ENCODE data around the gene C2CD4B.

C2CD4B gene

GRCh38 chr15:62153228-62153627, 11.9 kb downstream of the C2CD4B start:
- H3K4me3 ChIP-seq, result no peak overlapping the region
- no peak overlapping the region for H3K27ac ChIP-seq

DNA sequence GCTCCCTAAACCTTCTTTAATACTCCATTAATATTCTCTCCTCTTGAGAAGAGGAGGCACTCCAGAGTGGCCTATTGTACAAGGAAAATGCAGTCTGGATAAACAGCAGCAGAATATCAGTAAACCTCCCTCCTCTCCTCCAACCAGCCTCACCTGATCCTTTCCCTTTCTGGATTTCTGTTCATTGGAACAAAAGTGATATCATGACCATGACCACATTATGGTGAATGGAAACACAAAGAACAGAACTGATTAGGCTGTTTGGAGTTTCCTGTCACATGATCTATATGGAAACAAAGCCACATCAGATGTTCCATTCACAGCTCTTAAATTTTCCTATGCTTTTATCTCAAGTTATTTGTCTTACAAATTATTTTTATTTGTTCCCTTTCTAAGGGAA, 14.6 kb downstream of the C2CD4B start:
- Histone ChIP-seq H3K27ac (no peak overlapping the region), H3K4me3 (no peak overlapping the region)

GRCh38 chr15:62149729-62150128, 15.4 kb downstream of the C2CD4B start:
- Histone ChIP-seq H3K27ac (no peak overlapping the region), H3K4me3 (no peak overlapping the region)

GRCh38 chr15:62147551-62147950, 17.5 kb downstream of the C2CD4B start:
- Histone ChIP-seq H3K4me3 (no peak overlapping the region), H3K27ac (no peak overlapping the region)

- Histone ChIP-seq H3K27ac (no peak overlapping the region), H3K4me3 (no peak overlapping the region)
Measured at GRCh38 chr15:62147149-62147548, 17.9 kb downstream of the C2CD4B start.

DNA sequence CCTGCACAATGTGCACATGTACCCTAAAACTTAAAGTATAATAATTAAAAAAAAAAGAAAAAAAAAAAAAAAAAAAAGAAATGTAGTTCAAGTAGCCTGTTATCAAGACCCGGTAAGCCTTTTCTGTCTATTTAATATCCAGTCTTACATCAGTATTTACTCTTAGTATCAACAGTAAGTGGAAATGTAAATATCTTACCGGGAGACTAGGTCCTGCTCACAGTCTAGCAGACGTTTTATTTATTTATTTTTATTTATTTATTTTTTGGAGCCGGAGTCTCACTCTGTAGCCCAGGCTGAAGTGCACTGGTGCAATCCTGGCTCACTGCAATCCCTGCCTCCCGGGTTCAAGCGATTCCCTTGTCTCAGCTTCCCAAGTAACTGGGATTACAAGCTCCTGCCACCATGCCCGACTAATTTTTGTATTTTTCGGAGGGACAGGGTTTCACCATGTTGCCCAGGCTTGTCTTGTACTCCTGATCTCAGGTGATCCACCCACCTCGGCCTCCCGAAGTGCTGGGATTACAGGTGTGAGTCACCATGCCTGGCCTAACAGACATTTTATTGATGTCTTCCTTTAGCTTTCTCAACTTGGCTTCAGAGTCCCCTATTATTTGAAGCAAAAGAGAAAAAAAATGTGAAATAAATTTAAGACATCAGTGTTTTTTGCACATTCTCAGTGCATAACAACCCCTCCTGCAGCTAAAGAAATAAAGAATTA, 19.9 kb downstream of the C2CD4B start:
- no peak overlapping the region for H3K4me3 ChIP-seq
- H3K27ac ChIP-seq, result no peak overlapping the region

- no peak overlapping the region for H3K27ac ChIP-seq
Measured at GRCh38 chr15:62142736-62143135, 22.3 kb downstream of the C2CD4B start.

DNA sequence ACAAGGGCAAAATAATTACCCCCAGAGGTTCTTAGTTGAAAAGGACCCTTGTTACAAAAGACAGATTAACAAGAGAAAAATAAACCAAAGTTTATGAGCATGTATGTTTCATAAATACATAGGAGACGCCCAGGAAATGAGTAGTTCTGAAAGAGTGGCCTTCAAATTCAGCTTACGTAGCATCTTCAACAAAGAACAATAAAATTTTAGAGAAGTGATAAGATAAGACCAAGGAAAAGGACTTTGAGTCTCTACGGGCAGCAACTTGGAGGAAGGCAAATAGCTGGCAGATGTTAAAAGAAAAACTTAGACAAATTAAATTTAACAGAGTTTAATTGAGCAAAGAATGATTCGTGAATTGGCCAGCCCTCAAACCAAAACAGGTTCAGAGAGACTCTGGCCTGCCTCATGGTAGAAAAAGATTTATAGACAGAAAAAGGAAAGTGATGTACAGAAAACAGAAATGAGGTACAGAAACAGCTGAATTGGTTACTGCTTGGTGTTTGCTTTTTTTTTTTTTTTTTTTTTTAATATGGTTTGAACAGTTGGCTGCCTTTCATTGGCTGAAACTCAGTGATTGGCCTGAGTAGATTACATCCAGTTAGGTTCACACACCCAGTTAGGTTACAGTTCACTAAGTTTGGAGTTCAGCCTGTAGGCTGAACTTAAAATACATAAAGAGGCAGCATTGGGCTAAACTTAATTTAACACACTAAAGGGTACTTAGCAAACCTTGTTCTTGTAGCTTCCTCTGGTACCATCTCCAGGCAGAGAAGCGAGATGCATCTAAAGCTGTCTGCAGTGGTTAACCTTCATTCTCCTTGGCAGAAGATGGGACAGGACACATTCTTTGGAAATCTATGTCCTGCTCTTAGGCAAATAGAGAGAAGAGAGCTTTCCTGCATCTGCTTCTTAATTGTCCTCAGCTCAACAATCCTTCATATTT, 23.2 kb downstream of the C2CD4B start:
- Histone ChIP-seq H3K4me3 (no peak overlapping the region), H3K27ac (no peak overlapping the region)

More at GRCh38 chr15:62142736-62143135, 22.3 kb downstream of the C2CD4B start:
- H3K4me3 ChIP-seq, result no peak overlapping the region

- no peak overlapping the region for H3K4me3 ChIP-seq
- H3K27ac ChIP-seq, result no peak overlapping the region
Measured at GRCh38 chr15:62141200-62141599, 23.9 kb downstream of the C2CD4B start.

- no peak overlapping the region for H3K4me3 ChIP-seq
- H3K27ac ChIP-seq, result no peak overlapping the region
Measured at GRCh38 chr15:62138124-62138523, 27.0 kb downstream of the C2CD4B start.

- Histone ChIP-seq H3K27ac (no peak overlapping the region), H3K4me3 (no peak overlapping the region)
Measured at GRCh38 chr15:62136911-62137865, 27.9 kb downstream of the C2CD4B start.

DNA sequence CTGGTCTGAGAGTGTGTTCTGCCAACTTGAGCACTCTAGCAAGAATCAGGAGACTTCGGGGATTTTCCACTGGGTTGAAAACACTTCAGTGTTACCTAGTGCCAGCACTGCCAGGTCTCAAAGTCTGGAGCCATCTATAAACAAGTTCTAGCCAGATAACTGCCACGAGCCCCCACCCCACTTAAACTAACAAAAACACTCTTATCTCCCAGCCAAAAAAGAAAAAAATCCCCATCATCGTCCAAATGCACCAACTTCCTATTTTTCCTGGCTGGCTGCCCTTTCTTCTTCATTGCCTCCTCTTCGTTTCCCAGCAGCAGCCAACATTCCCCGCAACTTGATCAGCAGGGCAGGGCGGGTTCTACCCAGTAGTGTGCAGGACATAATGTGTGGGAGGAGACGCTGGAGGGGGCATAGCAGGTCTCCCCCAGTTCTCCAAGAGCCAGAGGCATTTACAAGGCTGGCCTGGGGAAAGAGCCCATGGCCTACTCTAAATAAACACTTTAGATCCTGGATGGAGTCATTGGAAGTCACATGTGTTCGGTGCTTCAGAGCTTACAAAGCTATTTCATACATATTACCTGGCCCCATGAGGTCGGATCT, 29.5 kb downstream of the C2CD4B start:
- Histone ChIP-seq H3K27ac (no peak overlapping the region), H3K4me3 (no peak overlapping the region)

GRCh38 chr15:62133141-62133540, 31.9 kb downstream of the C2CD4B start:
- Histone ChIP-seq H3K27ac (no peak overlapping the region), H3K4me3 (no peak overlapping the region)

DNA sequence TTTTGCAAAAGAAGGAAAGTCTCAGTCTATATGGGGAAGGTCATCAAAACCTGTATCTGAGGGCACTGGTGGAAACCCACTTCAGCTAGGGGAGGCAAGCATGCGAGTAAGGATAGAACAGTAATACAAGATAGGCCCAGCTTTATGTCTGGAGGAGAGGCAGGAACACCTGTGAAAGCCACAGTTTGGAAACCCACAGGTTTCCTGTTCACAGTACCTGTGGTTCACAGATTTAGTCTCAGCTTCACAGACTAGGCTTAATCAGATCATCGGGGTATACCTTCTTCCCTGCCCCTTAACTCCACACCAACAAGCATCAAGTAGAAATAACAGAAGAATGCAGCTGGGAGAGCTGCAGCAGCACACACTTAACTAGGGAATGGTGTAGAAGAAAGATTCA, 36.2 kb downstream of the C2CD4B start:
- H3K4me3 ChIP-seq, result no peak overlapping the region
- no peak overlapping the region for H3K27ac ChIP-seq

- Histone ChIP-seq H3K4me3 (no peak overlapping the region), H3K27ac (no peak overlapping the region)
Measured at GRCh38 chr15:62126364-62126763, 38.7 kb downstream of the C2CD4B start.

DNA sequence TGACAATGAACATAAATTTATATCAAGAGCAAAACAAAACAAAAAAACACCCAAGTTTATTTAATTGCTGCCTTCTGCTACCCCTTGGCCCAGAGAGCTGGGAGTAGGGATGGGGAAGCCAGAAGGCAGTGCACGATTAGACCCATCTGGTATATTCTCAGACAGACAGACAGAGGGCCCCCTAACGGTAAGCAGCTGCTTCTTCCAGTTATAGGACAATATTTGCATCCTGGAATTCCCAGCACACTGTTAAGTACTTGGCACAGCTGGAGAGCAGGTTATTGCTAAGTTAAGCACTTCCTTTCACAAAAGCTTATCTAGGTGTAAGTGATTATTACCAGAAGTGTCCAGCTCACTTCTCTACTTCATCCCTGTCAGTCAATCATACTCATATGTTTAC, 39.3 kb downstream of the C2CD4B start:
- Histone ChIP-seq H3K4me3 (no peak overlapping the region), H3K27ac (no peak overlapping the region)

GRCh38 chr15:62124973-62125303, 40.1 kb downstream of the C2CD4B start:
- Histone ChIP-seq H3K4me3 (no peak overlapping the region), H3K27ac (peak overlapping the region in 2 of 21 experiments; percentile 25 to 26)

DNA sequence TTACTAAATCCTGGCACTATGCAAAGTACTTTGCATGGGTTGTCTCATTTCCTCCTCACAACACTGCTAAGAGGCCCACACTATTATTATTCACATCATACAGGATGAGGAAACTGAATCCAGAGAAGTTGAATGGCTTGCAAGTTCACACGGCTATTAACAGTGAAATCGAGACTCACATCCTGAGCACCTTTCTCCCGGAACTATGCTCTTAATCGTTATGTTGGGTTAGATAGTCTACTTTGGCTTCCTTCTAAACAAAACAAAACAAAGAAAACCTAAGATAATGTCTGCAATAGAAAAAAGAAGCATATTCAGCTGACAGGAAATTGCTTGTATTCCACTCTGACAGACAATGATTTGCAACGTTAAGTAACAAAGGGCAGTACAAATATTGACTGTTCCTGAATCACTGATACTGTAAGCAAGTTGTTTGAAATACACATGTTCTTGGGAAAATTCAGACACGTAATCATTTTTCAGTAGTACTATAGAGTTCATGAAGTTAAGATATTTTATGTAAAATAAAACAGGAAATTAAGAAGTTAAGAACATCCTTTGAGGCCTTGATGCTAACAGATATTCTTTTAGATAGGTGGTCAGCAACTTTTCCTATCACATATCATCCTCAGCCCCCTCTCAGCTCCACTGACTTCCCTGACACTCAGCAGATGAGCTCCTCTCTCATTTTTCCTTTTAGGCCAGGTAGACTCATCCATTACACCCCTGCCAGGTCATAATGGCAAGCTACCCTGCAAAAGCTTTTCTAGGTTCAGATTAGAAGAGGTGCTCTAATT, 40.7 kb downstream of the C2CD4B start:
- Histone ChIP-seq H3K4me3 (no peak overlapping the region), H3K27ac (peak overlapping the region in 3 of 21 experiments; percentile 0 to 26 (median 25))

- no peak overlapping the region for H3K27ac ChIP-seq
Measured at GRCh38 chr15:62122249-62122648, 42.8 kb downstream of the C2CD4B start.

More at GRCh38 chr15:62122249-62122648, 42.8 kb downstream of the C2CD4B start:
- H3K4me3 ChIP-seq, result no peak overlapping the region
